Neural cell (in vitro differentiated cells): ENCODE measurements around the gene CUL3.

Source experiments
- CTCF ChIP-seq: fragments of 450-650 bp; IDR thresholded peaks from 2 replicates; pipeline ENCODE4 v1.5.1; 2014; ENCODE audit warnings: antibody characterized with exemption, mild to moderate bottlenecking, moderate library complexity; ENCODE audit not compliant: poor library complexity, severe bottlenecking
- EP300 ChIP-seq: fragments of 450-650 bp; conservative IDR thresholded peaks from 2 replicates; pipeline ENCODE4 v1.6.1; 2014; ENCODE audit warnings: antibody characterized with exemption, mild to moderate bottlenecking, moderate library complexity; ENCODE audit not compliant: poor library complexity, severe bottlenecking
- MXI1 ChIP-seq: fragments of 450-650 bp; conservative IDR thresholded peaks from 2 replicates; pipeline ENCODE4 v1.6.1; 2014; ENCODE audit warnings: antibody characterized with exemption, mild to moderate bottlenecking; ENCODE audit not compliant: poor library complexity, severe bottlenecking
- POLR2AphosphoS5 ChIP-seq: IDR thresholded peaks from 2 replicates; pipeline ENCODE4 v1.6.1; 2012
- RAD21 ChIP-seq: fragments of 450-650 bp; conservative IDR thresholded peaks from 2 replicates; pipeline ENCODE4 v1.6.1; 2014; ENCODE audit warnings: antibody characterized with exemption, mild to moderate bottlenecking, moderate library complexity

DNA sequence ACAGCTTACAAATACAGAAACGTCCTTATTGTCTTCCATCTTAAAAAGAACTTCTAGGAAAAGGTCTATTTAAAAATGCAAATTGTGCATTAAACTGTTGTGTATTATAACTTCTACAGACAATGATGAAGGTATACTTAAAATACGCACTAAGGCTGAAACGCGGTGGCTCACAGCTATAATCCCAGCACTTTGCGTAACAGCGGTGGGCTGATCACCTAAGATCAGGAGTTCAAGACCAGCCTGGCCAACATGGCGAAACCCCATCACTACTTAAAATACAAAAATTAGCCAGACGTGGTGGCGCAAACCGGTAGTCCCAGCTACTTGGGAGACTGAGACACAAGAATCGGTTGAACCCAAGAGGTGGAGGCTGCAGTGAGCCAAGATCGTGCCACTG lies 4.9 kb downstream of the CUL3 start:
- TF ChIP-seq CTCF = no peak
- no peak for TF ChIP-seq RAD21
- no peak for TF ChIP-seq POLR2AphosphoS5
- no peak for TF ChIP-seq EP300
- TF ChIP-seq MXI1 = no peak
